GM21723 (cell line): ENCODE data around the gene FUT8.

Source experiments
- ATAC-seq: cut with Tn5 transposase; IDR thresholded peaks from one replicate; pipeline ENCODE4 v1.9.1; 2021; ENCODE audit warnings: mild to moderate bottlenecking, moderate library complexity; ENCODE audit not compliant: unreplicated experiment

The FUT8 gene

GRCh38 chr14:65549429-65549828 lies 136.9 kb downstream of the FUT8 start:
- ATAC-seq, result no peak

GRCh38 chr14:65550779-65551643 lies 138.5 kb downstream of the FUT8 start:
- no peak for ATAC-seq

- ATAC-seq, result no peak
Measured at GRCh38 chr14:65552724-65553123, 140.2 kb downstream of the FUT8 start.

GRCh38 chr14:65554837-65555236 lies 142.3 kb downstream of the FUT8 start:
- ATAC-seq, result no peak

DNA sequence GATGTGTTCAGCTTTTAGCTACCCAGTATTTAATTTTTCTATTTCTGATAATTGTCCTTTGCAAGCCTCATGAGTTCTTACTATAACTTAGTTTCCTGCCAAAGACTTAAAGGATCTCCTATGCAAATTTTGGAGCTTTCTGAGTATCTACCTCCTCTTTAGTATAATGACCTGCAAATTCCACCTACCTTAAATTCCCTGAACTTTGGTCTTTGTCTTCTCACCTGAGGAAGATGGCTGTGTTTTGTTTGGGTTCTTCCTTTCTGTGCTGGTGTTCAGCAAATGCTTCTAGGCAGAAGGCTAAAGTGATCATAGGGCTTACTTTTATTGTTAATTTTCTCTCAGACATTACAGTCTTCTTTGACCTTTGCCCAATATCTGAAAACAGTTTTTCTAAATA lies 142.8 kb downstream of the FUT8 start:
- ATAC-seq, result no peak

DNA sequence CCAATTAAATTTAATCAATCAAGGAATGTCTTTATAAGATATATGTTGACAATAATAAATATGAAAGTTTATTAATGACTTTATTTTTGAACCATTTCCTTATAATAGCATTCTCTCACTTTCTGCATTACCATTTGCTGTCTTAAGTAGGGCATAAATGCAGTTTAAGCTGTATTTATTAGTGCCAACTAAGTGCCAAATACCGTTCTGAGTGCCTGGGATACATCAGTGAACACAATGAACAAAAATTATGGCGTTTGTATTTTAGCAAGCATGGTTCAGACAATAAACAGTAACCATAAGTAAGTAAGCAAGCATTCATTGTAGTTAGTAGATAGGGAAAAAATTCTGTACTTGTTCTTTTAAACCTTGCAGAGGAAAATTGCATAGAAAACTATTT lies 145.8 kb downstream of the FUT8 start:
- ATAC-seq, result no peak

DNA sequence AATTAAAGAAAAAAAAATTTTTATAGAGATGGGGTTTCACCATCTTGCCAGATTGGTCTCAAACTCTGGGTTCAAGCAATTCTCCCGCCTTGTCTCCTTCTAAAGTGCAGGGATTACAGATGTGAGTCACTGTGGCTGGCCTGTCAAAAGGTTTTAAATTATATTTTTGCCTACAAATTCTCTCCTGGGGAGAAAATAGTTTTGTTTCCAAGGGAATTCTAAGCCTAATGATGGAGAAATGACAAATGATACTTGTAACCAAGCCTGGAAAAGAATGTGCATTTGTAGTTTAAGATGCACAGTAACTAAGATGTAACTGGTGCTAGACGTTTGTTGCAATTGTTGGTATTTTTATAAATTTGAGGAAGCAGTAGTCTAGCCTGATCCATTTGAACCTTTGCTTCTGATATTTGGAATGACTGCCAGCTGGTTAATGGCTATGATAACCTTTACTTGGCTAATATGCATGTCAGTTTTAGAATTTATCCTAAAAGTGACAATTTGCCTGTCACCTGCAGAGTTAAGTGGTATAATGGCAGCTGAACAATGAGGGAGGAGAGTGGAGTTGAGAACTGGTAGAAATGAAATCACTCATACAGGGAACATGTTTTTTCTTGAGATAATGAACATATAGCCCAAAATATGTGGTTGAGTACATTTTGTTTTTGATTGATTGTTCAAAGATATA lies 148.0 kb downstream of the FUT8 start:
- no peak for ATAC-seq

DNA sequence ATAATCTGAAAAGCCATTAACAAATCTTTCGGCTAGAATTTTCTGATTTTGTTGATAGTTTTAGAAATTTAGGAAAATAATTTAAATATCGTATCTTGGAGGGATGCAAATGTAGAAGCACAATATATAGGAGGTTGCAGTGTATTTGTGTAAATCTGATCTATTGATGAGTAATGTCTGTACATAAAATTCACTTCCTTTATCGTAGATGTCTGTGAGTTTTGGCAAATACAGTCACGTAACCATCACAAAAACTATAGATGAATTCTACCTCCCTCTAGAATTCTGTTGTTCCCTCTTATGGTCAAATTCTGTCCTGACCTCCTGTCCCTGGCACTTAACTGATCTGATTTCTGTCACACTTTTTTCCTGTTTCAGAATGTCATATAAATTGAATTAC lies 151.8 kb downstream of the FUT8 start:
- no peak for ATAC-seq

DNA sequence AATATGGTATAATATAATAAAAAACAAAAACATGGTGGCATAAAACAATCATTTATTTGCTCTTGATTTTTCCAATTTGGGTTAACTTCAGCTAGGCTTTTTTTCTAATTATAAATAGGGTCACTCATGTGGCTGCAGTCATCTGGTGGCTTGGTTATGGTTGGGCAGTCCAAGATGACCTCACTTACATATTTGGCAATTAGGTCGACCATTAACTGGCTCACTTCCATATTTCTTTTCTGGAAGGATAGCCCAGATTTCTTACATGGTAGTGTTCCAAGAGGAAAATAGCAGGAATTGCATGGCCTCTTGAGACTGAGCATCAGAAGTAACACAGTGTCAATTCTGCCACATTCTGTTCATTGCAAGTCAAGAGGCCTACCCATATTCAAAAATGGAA lies 153.4 kb downstream of the FUT8 start:
- no peak for ATAC-seq

DNA sequence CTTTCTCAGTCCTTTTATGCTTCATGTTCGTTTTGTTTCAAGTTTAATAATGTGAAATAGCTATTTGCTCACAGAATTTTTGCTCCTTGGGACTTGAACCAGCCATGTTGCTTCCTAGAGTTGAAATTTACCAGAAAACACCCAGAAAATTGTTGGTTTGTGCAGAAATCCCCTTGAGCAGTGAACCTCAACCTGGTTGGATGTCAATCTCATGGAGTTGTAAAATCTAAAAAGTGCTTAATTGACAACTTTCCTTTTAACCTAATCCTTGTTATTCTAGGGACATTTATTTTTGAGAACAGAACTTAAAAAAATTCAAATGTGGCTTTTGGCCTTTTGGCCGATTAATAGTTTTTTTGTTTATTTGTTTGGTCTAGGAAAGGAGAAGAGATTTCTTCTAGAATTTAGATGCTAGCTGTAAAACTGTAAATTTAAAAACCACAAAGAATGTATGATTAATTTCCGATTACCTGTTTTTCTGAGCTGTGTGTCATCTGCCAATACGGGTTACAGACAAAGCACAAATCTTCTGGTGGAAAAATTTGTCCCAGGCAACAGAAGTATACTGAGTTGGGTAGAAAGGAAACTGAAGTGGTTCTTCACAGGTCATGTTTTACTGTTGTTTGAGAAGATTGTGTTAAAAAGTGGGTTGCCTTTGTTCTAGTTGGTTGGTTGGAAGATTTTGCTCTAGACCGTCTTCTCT lies 154.4 kb downstream of the FUT8 start:
- ATAC-seq, result no peak

DNA sequence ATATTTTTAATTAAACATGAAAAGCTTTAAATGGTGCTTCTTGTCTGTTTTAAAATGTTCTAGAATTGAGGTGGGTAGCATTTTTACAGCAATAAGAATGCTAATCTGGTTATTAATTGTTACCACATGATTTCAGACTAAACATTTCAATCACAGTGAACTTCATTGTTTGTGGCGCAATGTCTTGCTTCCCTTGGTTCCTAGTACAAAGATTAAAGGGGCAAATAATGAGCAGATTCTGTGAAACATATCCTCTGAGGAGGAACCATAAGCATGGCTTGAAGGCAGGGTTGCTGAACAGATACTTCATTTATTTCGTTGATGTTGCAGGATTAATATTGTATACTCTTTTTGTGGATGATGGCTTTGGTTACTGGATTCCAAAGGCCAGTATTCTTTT lies 162.1 kb downstream of the FUT8 start:
- no peak for ATAC-seq

- no peak for ATAC-seq
Measured at GRCh38 chr14:65575389-65575788, 162.9 kb downstream of the FUT8 start.

DNA sequence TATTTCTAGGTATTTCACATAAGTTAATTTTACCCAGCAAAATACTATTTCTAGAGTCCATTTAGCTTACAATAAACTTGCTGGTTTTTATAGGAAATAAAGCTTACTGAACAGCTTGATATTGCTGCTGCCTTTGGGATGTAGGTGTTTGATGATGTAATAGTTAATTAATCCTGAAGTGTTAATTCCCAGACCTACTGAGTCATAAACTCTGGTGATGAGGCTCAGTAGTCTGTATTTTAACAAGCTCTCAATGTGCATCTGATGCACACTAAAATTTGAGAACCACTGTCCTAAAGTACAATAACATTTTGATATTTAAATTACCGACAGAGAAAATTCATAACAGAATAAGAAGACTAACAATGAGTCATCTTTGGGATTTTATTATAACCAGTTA lies 168.4 kb downstream of the FUT8 start:
- no peak for ATAC-seq

DNA sequence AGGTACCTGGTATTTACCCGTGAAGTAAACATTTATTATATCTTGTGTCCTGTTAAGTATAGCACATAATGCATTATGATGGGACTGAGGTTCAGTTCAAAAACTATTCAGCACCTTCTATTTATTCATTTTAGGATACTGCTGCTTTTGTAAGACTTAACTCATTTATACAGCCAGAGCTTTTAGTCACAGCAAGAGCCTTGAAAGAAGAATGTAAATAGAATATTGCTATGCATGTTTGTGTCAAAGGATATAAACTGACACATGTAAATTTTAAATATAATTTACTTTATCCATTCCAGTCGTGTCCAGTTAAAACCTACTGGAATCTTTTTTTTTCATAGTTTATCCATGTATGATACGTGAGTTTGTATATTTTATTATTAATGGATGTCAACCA lies 168.8 kb downstream of the FUT8 start:
- no peak for ATAC-seq

- ATAC-seq, result no peak
Measured at GRCh38 chr14:65581799-65582198, 169.3 kb downstream of the FUT8 start.

GRCh38 chr14:65585216-65585615 lies 172.7 kb downstream of the FUT8 start:
- ATAC-seq, result no peak

DNA sequence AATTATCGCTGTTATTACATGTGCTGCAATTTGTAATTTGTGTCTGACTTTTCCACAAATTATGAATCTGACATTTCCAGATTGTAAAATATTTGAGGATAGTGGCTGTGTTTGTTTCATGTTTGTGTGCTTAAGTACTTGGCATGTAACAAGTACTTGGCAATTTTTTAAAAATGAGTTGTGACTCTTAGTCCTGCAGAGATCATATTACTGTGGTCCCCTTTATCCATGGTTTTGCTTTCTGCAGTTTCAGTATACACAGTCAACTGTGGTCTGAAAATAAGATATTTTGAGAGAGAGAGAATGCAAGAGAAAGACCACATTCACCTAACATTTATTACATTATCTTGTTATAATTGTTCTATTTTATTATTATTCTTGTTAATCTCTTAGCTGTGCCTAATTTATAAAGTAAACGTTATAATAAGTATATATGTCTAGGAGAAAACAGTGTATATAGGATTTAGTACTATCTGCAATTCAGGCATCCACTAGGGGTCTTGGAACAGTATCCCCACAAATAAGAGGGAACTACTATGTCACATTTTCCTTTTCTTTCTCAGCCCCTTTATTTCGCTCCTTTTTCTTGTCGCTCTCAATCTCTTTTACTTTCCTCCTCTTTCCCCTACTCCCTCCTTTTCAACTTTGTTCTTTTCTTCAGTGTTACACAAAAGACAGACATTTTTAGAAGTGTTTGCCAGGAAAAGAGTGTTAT lies 176.1 kb downstream of the FUT8 start:
- no peak for ATAC-seq

GRCh38 chr14:65594153-65594881 lies 181.8 kb downstream of the FUT8 start:
- no peak for ATAC-seq

GRCh38 chr14:65594882-65595237 lies 182.3 kb downstream of the FUT8 start:
- ATAC-seq, result no peak

DNA sequence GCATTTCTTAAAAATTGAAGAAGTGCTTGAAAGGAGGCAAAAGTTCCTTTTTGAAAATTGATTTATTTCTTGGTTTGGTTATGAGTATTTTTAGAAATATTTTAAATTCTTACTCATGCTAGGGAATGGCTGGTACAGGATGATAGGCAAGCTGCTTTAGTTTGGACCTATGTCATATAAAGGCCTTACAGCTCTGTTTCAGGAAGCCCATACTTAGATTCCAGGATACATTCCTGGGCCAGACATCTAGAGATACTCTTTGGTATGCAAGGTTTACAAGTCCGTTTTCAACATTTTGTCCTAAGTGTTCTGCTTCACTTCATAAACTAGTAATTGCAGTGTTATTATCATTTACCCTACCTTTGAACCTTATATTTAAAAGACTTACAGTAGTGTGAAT lies 186.8 kb downstream of the FUT8 start:
- no peak for ATAC-seq

GRCh38 chr14:65600742-65601141 lies 188.2 kb downstream of the FUT8 start:
- no peak for ATAC-seq
